Memory B cell (primary cell): ENCODE measurements around the gene TENM4.

Experiments
- ATAC-seq: fragments of 150-1000 bp; cut with Tn5 transposase; 2 replicates; pipeline ENCODE4 v1.10.0; 2021; ENCODE audit warnings: low read depth, mild to moderate bottlenecking, moderate library complexity
- DNase-seq, 2 donors: peaks; one replicate each; pipeline ENCODE4 v3.0.0; 2022; ENCODE audit warnings: low spot score in 2 of 2
- H3K27ac Mint-ChIP-seq: one replicate; pipeline ENCODE4 v1.8.0; 2022; ENCODE audit warnings: mild to moderate bottlenecking, moderate library complexity, mixed read lengths
- H3K27me3 Mint-ChIP-seq: one replicate; pipeline ENCODE4 v1.8.0; 2022; ENCODE audit warnings: mixed read lengths
- H3K36me3 Mint-ChIP-seq: one replicate; pipeline ENCODE4 v1.8.0; 2022; ENCODE audit warnings: mild to moderate bottlenecking, mixed read lengths
- H3K4me1 Mint-ChIP-seq: one replicate; pipeline ENCODE4 v1.8.0; 2022; ENCODE audit warnings: mixed read lengths
- H3K4me3 Mint-ChIP-seq: one replicate; pipeline ENCODE4 v1.8.0; 2022; ENCODE audit warnings: mild to moderate bottlenecking, moderate library complexity, mixed read lengths
- H3K9me3 Mint-ChIP-seq: one replicate; pipeline ENCODE4 v1.8.0; 2022; ENCODE audit warnings: mixed read lengths

The TENM4 gene

DNA sequence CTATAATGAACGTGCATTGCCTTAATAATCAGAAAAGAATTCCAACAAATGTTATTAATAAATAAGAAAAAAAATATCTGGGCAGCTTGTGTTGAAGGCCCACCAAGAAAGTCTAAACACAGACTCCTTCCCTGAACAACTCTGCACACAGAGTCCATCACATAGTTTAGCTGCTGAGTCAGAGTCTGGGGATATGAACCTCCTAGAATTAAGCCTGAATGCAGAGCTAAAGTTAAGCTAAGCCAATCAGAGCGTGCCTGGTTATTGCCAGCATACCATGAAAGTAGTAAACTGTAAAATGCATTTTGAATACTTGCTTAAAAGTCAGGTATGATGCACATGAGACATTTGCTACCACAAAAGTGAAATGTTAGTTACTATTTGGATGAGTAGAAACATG is 25.6 kb upstream of the TENM4 start:
- Mint-ChIP-seq H3K4me1 (no peaks in the 10 kb centered on the region), H3K36me3 (no peaks in the 10 kb centered on the region), H3K9me3 (no peaks in the 10 kb centered on the region), H3K4me3 (no peak overlapping the region), H3K27ac (no peak overlapping the region), H3K27me3 (peaks cover 4% of the 10 kb centered on the region)
- DNase-seq (no peak), ATAC-seq (no peak)

DNA sequence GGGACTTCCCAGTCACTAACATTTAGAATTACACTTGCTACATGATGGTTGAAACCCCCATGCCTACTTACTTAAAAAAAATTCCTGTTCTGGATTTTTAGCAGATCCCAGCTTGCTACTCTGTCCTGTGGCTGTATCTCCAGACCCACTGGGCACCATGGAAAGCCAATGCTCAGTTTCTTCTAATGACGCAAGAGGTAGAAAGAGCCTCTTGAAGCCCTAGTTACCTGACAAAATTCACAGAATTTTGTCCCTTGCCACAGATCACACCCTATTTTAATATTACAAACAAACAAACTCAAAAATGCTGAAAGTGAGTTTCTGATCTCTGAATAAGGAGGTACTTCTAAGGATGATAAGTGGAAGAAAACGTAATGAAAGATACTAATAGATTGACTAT is 24.3 kb upstream of the TENM4 start:
- ATAC-seq: no peak
- no peak overlapping the region for H3K27ac Mint-ChIP-seq

GRCh38 chr11:79461666-79462645 is 21.1 kb upstream of the TENM4 start:
- ATAC-seq (no peak), DNase-seq (no peak)
- Mint-ChIP-seq H3K9me3 (no peaks in the 10 kb centered on the region), H3K27me3 (peaks cover 4% of the 10 kb centered on the region), H3K4me3 (no peak overlapping the region), H3K4me1 (no peaks in the 10 kb centered on the region), H3K27ac (no peak overlapping the region), H3K36me3 (no peaks in the 10 kb centered on the region)

More for the DNA sequence above, 24.3 kb upstream of the TENM4 start:
- Mint-ChIP-seq H3K4me1 (no peaks in the 10 kb centered on the region), H3K36me3 (no peaks in the 10 kb centered on the region), H3K4me3 (no peak overlapping the region), H3K27me3 (peaks cover 1% of the 10 kb centered on the region), H3K9me3 (no peaks in the 10 kb centered on the region)
- no peak for DNase-seq

DNA sequence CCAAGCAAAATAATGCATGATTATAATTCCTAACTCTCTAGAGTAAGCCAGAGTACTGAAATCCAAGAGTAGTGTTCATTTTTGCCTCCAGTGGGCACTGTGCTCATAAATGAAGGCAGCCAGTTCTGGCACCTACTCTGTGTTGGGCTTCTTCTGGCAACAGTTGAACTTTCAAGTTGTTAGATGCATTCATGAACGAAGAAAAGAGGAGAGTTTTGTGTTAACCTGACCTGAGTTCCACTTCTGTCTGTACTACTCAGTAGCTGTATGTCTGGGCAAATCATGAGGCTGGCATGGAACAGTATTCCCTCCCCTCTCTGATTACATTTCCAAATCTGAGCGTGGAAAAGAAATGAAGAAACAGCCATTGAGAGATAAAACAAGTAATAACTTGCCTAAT is 20.3 kb upstream of the TENM4 start:
- ATAC-seq (peak; percentile 65), DNase-seq (peak in 1 of 2 donors; percentile 5)
- H3K36me3 Mint-ChIP-seq: no peaks in the 10 kb centered on the region
- peaks cover 10% of the 10 kb centered on the region for H3K27me3 Mint-ChIP-seq
- no peak overlapping the region for H3K4me3 Mint-ChIP-seq
- H3K4me1 Mint-ChIP-seq: no peaks in the 10 kb centered on the region
- no peak overlapping the region for H3K27ac Mint-ChIP-seq
- no peaks in the 10 kb centered on the region for H3K9me3 Mint-ChIP-seq

DNA sequence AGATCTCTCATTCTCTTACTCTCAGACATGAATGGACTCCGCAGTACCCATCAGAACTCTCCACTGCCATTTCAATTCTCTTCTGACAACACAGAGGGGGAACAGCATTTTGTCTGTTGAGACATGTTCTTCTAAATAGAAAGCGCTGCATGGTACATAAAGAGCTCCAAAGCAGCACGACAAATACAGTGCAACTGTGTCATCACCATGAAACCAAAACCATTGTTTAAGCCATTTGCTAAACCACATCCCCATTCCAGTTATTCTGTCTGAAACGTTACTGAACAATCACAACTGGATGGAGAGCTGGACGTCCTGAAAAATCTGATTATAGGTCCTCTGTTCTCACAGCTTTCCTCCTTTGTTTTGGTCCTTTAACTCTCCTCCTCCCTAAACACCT is 17.9 kb upstream of the TENM4 start:
- H3K36me3 Mint-ChIP-seq: no peaks in the 10 kb centered on the region
- H3K9me3 Mint-ChIP-seq: peaks cover 1% of the 10 kb centered on the region

GRCh38 chr11:79456501-79456900 is 15.7 kb upstream of the TENM4 start:
- no peak overlapping the region for H3K27ac Mint-ChIP-seq
- no peaks in the 10 kb centered on the region for H3K4me1 Mint-ChIP-seq
- H3K27me3 Mint-ChIP-seq: peaks cover 16% of the 10 kb centered on the region
- H3K9me3 Mint-ChIP-seq: peaks cover 1% of the 10 kb centered on the region
- no peak for DNase-seq
- no peak overlapping the region for H3K4me3 Mint-ChIP-seq
- no peak for ATAC-seq
- H3K36me3 Mint-ChIP-seq: no peaks in the 10 kb centered on the region

More for the DNA sequence above, 17.9 kb upstream of the TENM4 start:
- H3K4me3 Mint-ChIP-seq: no peak overlapping the region
- no peaks in the 10 kb centered on the region for H3K4me1 Mint-ChIP-seq
- ATAC-seq (no peak), DNase-seq (no peak)
- H3K27me3 Mint-ChIP-seq: peaks cover 16% of the 10 kb centered on the region
- no peak overlapping the region for H3K27ac Mint-ChIP-seq

- Mint-ChIP-seq H3K36me3 (no peaks in the 10 kb centered on the region), H3K4me3 (no peak overlapping the region), H3K4me1 (no peaks in the 10 kb centered on the region), H3K27me3 (peaks cover 17% of the 10 kb centered on the region), H3K9me3 (peaks cover 1% of the 10 kb centered on the region), H3K27ac (no peak overlapping the region)
- DNase-seq (no peak), ATAC-seq (no peak)
These were observed 12.8 kb upstream of the TENM4 start for GRCh38 chr11:79453617-79454016.

DNA sequence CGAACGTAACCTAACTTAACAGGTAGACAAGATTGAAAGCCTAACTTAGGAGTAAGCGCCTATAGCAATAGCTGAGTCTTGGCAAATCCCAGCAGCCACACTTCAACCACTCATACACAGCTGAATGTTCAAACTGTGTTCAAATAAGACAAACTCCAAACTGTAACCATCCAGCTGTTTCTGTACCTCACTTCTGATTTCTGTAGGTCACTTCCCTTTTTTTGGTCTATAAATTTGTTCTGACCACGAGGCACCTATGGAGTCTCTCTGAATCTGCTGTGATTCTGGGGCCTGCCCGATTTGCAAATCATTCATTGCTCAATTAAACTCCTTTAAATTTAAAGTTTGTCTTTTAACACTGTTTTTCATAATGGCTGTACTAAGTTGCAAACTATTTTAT is 8.2 kb upstream of the TENM4 start:
- no peak for ATAC-seq
- Mint-ChIP-seq H3K27me3 (peaks cover 1% of the 10 kb centered on the region), H3K4me3 (no peak overlapping the region), H3K36me3 (no peaks in the 10 kb centered on the region), H3K9me3 (no peaks in the 10 kb centered on the region), H3K4me1 (no peaks in the 10 kb centered on the region), H3K27ac (no peak overlapping the region)
- no peak for DNase-seq

DNA sequence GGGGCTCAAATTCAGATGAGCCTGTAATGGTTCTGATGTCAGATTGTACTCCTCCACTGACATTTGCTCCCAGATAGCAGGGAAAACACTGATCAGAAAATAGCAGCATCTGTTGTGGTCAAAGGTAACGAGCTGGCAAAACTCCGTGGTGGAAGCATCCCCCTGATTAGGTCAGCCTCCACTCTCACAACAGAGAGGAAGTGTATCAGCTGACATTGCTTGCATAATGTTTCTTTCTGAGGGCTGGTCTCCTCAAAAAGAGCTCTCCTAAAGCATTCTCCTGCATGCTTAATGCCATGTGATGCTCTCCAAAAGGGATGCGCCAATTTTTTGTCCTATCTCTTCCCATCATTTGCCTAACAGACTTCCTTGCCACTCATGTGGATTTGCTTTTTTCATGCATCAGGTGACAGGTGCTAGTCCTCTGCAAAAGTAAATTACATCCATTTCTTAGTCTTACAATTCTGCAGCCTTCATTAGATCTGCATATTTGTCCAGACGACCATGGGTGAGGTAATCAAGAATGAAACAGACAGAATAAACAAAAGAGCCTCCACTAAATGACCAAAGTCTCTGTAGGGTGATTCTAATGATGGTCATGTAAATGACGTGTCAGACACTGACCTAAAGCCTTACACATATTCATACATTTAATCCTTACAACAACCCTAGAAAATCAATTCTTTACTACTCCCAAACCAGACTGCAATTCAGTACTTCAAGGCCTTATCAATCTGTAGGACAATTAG is 6.4 kb upstream of the TENM4 start:
- peaks cover 3% of the 10 kb centered on the region for H3K27me3 Mint-ChIP-seq
- H3K4me1 Mint-ChIP-seq: no peaks in the 10 kb centered on the region
- DNase-seq (no peak), ATAC-seq (no peak)
- H3K4me3 Mint-ChIP-seq: no peak overlapping the region
- no peak overlapping the region for H3K27ac Mint-ChIP-seq
- H3K36me3 Mint-ChIP-seq: no peaks in the 10 kb centered on the region
- no peaks in the 10 kb centered on the region for H3K9me3 Mint-ChIP-seq

GRCh38 chr11:79444923-79445322 is 4.1 kb upstream of the TENM4 start:
- ATAC-seq: no peak
- Mint-ChIP-seq H3K27ac (no peak overlapping the region), H3K36me3 (no peaks in the 10 kb centered on the region), H3K4me1 (peaks cover 14% of the 10 kb centered on the region), H3K9me3 (no peaks in the 10 kb centered on the region), H3K4me3 (no peak overlapping the region), H3K27me3 (peaks cover 3% of the 10 kb centered on the region)
- DNase-seq: no peak

- peak overlapping the region; percentile 91 for H3K4me3 Mint-ChIP-seq
- DNase-seq (peak; percentile 41 to 50), ATAC-seq (peak; percentile 38)
- no peaks in the 10 kb centered on the region for H3K9me3 Mint-ChIP-seq
- no peaks in the 10 kb centered on the region for H3K36me3 Mint-ChIP-seq
- H3K27me3 Mint-ChIP-seq: peaks cover 8% of the 10 kb centered on the region
- H3K27ac Mint-ChIP-seq: peak overlapping the region; percentile 94
- peaks cover 31% of the 10 kb centered on the region for H3K4me1 Mint-ChIP-seq
These were observed 638 bp upstream of the TENM4 start for GRCh38 chr11:79441461-79441875.

DNA sequence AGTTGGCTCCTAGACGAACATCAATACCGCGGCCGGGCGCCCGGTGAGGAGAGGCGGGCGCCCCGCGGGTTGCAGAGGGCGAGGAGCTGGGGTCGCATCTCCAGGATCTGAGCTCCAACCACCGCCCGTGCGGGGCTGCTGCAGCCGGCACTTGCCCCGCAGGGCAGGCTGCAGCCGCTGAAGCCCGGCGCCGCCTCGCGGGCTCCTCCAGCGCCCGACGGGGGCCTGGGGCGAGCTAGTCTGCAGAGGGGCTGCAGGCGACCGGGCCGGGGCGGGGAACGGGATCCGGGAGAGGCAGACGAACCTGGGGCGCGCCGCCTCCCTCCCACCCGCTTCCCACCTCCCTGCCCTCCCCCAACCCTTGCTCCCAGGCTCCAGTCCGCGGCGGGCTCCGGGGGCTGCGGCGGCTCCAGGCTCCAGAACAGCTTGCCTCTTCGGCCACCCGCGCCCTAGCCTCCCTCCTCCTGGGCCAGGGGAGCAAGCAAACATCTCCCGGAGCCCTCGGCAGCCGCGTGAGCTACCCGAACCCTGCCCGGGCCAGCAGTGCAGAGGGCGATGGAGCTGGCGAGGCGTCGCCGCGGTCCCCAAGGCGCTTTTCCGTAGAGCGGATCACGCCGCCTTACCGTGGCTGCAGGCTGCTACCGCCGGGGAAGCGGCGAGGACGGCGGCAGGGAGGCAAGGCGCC is 802 bp downstream of the TENM4 start:
- peak; percentile 25 to 45 for DNase-seq
- peaks cover 11% of the 10 kb centered on the region for H3K27me3 Mint-ChIP-seq
- no peak for ATAC-seq
- peak overlapping the region; percentile 94 for H3K27ac Mint-ChIP-seq
- H3K9me3 Mint-ChIP-seq: no peaks in the 10 kb centered on the region
- H3K36me3 Mint-ChIP-seq: no peaks in the 10 kb centered on the region
- H3K4me1 Mint-ChIP-seq: peaks cover 31% of the 10 kb centered on the region
- peak overlapping the region; percentile 91 for H3K4me3 Mint-ChIP-seq

- Mint-ChIP-seq H3K27me3 (peaks cover 11% of the 10 kb centered on the region), H3K4me1 (peaks cover 31% of the 10 kb centered on the region), H3K4me3 (peak overlapping the region; percentile 83), H3K36me3 (no peaks in the 10 kb centered on the region), H3K9me3 (no peaks in the 10 kb centered on the region), H3K27ac (no peak overlapping the region)
- DNase-seq (no peak), ATAC-seq (no peak)
These were observed 1.4 kb downstream of the TENM4 start for GRCh38 chr11:79439410-79439885.
